Osteocyte (in vitro differentiated cells): ENCODE data around the gene ABCD3. TPM values are rescaled to one million over a fixed set of nuclear protein-coding genes. Genes with fewer than 3 reads are reported as not detected.

Experiments
- DNase-seq: peaks from one replicate; pipeline ENCODE4 v3.0.0; 2021; ENCODE audit warnings: mixed read lengths; ENCODE audit not compliant: unreplicated experiment; ENCODE audit errors: extremely low spot score
- H3K27ac Mint-ChIP-seq: one replicate; pipeline ENCODE4 v1.8.0; 2021; ENCODE audit warnings: mild to moderate bottlenecking, mixed read lengths; ENCODE audit not compliant: unreplicated experiment
- H3K27me3 Mint-ChIP-seq: one replicate; pipeline ENCODE4 v1.8.0; 2021; ENCODE audit warnings: mixed read lengths; ENCODE audit not compliant: unreplicated experiment
- H3K36me3 Mint-ChIP-seq: one replicate; pipeline ENCODE4 v1.8.0; 2021; ENCODE audit warnings: mixed read lengths; ENCODE audit not compliant: unreplicated experiment
- H3K4me1 Mint-ChIP-seq: one replicate; pipeline ENCODE4 v1.8.0; 2021; ENCODE audit warnings: mixed read lengths; ENCODE audit not compliant: unreplicated experiment
- H3K4me3 Mint-ChIP-seq: one replicate; pipeline ENCODE4 v1.8.0; 2021; ENCODE audit warnings: mild to moderate bottlenecking, moderate library complexity, mixed read lengths; ENCODE audit not compliant: unreplicated experiment
- H3K9me3 Mint-ChIP-seq: one replicate; pipeline ENCODE4 v1.8.0; 2021; ENCODE audit warnings: mixed read lengths; ENCODE audit not compliant: unreplicated experiment
- total RNA-seq: library from RNA; stranded (reverse); gene quantifications from 2 replicates; pipeline ENCODE4 v1.2.1, GENCODE V29; 2021
- TF ChIP-seq, protein P1 (sequence below): fragments of 200-600 bp; sonication (generic); IDR thresholded peaks from 2 replicates; pipeline ENCODE4 v1.5.0; 2021; ENCODE audit warnings: antibody characterized with exemption, mild to moderate bottlenecking, moderate library complexity

Gene ABCD3
- total RNA-seq, 1 donor from 2014 or later: 39.0 TPM

DNA sequence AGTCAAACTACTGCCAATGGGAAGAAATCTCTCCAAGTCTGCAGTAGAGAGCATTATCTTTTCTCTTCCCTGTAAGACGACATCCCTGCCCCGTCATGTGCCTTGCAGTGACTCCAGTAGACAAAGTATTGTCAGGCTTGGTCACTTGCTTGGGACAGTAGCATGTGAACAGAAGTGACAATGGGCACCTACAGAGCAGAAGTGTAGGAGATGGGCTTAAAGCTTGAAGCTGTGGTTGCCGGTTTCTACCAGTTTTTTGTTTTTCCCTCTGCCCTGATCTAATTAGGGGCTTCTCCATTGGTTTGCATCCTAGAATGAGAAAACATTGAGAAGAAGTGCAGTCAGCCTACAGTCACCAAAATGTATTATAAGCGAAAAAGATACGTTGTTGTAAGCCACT lies 110.6 kb downstream of the ABCD3 start:
- Mint-ChIP-seq H3K27ac (no peak overlapping the region), H3K36me3 (peaks cover 22% of the 10 kb centered on the region), H3K4me1 (no peaks in the 10 kb centered on the region), H3K4me3 (no peak overlapping the region), H3K27me3 (no peaks in the 10 kb centered on the region), H3K9me3 (no peaks in the 10 kb centered on the region)
- no peak for DNase-seq
- TF ChIP-seq, protein P1, sequence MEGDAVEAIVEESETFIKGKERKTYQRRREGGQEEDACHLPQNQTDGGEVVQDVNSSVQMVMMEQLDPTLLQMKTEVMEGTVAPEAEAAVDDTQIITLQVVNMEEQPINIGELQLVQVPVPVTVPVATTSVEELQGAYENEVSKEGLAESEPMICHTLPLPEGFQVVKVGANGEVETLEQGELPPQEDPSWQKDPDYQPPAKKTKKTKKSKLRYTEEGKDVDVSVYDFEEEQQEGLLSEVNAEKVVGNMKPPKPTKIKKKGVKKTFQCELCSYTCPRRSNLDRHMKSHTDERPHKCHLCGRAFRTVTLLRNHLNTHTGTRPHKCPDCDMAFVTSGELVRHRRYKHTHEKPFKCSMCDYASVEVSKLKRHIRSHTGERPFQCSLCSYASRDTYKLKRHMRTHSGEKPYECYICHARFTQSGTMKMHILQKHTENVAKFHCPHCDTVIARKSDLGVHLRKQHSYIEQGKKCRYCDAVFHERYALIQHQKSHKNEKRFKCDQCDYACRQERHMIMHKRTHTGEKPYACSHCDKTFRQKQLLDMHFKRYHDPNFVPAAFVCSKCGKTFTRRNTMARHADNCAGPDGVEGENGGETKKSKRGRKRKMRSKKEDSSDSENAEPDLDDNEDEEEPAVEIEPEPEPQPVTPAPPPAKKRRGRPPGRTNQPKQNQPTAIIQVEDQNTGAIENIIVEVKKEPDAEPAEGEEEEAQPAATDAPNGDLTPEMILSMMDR: no peak

DNA sequence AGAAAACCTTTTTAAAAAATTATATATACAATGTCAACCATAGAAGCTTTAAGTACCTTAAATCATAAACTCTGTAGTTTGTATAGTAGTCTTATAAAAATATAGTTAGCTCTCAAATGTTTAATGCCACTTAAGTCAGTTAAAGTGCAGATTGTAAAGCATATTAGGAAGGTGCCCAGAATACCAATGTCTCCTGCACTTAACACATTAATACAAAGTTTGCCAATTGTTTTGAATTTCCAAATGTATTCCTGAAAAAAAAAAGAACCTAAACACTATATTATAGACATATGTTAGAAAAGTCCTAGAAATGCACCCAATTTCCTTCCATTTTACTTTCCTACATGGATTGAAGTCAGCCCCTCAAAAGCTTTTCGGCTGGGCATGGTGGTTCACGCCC lies 111.2 kb downstream of the ABCD3 start:
- no peak for DNase-seq
- no peaks in the 10 kb centered on the region for H3K4me1 Mint-ChIP-seq
- TF ChIP-seq, protein P1: no peak
- H3K4me3 Mint-ChIP-seq: no peak overlapping the region
- no peaks in the 10 kb centered on the region for H3K9me3 Mint-ChIP-seq
- H3K27me3 Mint-ChIP-seq: no peaks in the 10 kb centered on the region
- H3K27ac Mint-ChIP-seq: no peak overlapping the region
- H3K36me3 Mint-ChIP-seq: peaks cover 25% of the 10 kb centered on the region

DNA sequence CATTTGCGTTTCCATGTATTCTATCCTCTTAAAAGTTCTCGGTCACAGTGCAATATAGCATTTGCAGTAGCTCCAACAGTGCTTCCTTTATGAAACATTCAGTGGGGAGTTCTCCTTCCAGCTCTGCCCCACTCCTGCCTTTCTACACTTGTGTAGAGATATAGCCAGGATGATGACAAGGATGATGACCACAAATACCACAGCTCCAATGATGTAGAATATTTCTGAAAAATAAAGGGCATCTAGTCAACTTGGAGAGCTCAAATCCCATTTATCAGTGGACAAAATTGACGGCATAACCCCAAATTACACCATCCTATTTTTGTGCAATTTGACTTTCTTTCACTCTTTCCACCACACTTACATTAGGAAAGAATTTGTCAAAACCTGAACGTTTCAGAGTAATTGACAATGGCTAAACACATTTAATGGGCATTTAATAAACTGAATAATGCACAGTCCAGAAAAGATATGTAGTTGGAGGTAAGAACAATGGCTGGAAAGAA lies 112.2 kb downstream of the ABCD3 start:
- no peaks in the 10 kb centered on the region for H3K4me1 Mint-ChIP-seq
- H3K9me3 Mint-ChIP-seq: no peaks in the 10 kb centered on the region
- no peak for DNase-seq
- peaks cover 33% of the 10 kb centered on the region for H3K36me3 Mint-ChIP-seq
- H3K4me3 Mint-ChIP-seq: no peak overlapping the region
- no peaks in the 10 kb centered on the region for H3K27me3 Mint-ChIP-seq
- no peak overlapping the region for H3K27ac Mint-ChIP-seq
- TF ChIP-seq, protein P1: no peak

DNA sequence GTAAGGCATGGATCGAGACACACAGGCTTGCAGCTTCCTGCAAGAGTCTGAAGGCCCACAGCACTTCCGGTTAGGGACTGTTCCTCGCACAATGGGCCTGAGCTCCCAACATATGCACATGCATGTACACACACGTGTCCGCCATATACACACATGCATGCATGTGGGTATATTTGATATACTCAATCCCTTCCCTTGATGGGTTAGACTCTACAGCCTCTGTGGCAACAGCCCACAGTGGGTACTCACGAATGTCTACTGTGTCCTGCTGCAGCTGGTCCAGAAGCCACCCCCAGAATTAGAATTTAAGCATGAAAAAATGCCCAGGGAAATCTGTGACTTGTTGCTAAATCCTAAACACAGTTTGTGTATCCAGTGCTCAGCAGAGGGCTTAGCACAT lies 113.5 kb downstream of the ABCD3 start:
- Mint-ChIP-seq H3K27me3 (no peaks in the 10 kb centered on the region), H3K9me3 (no peaks in the 10 kb centered on the region), H3K27ac (no peak overlapping the region), H3K4me1 (no peaks in the 10 kb centered on the region), H3K36me3 (peaks cover 40% of the 10 kb centered on the region), H3K4me3 (no peak overlapping the region)
- no peak for DNase-seq
- TF ChIP-seq, protein P1: no peak

DNA sequence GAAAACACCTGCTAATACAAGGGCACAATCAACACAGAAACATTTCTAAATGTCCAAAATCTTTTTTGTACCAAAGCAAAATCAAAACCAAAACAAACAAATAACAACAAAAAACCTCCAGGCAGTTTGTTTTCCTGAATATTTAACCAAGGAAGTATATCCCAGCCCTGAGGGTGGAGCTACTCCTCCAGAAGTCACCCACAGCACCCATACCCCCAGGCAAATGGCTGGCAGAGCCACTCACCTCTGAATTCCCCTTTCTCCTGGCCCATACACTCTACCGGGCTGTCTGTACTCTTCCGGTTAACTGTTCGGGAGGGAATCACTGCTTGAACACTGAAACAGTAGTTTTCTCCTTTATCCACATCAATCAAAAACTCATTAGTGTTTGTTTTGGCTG lies 113.9 kb downstream of the ABCD3 start:
- no peaks in the 10 kb centered on the region for H3K9me3 Mint-ChIP-seq
- no peak for DNase-seq
- H3K27me3 Mint-ChIP-seq: no peaks in the 10 kb centered on the region
- H3K27ac Mint-ChIP-seq: no peak overlapping the region
- H3K36me3 Mint-ChIP-seq: peaks cover 40% of the 10 kb centered on the region
- no peak overlapping the region for H3K4me3 Mint-ChIP-seq
- H3K4me1 Mint-ChIP-seq: no peaks in the 10 kb centered on the region
- TF ChIP-seq, protein P1: peak; percentile 34
